Subcutaneous abdominal adipose tissue (tissue), 5 donors: ENCODE results near the gene EPC2.

Source experiments
- H3K27ac ChIP-seq: one replicate; pipeline ENCODE4 v1.7.0; 2013; ENCODE audit warnings: low read depth, mild to moderate bottlenecking, inconsistent platforms, low read length, moderate library complexity
- H3K27me3 ChIP-seq, 5 donors: one replicate each; pipeline ENCODE4 v1.7.0; 2013; ENCODE audit warnings: low read length in 5 of 5, inconsistent platforms in 1 of 5; ENCODE audit not compliant: control insufficient read depth in 5 of 5, insufficient read depth in 4 of 5
- H3K36me3 ChIP-seq, 5 donors: one replicate each; pipeline ENCODE4 v1.7.0; 2013; ENCODE audit warnings: low read length in 5 of 5; ENCODE audit not compliant: control insufficient read depth in 5 of 5, insufficient read depth in 5 of 5
- H3K4me1 ChIP-seq, 5 donors: one replicate each; pipeline ENCODE4 v1.7.0; 2013; ENCODE audit warnings: low read length in 5 of 5, mild to moderate bottlenecking in 3 of 5, moderate library complexity in 1 of 5; ENCODE audit not compliant: control insufficient read depth in 5 of 5, insufficient read depth in 5 of 5
- H3K4me3 ChIP-seq, 5 donors: one replicate each; pipeline ENCODE4 v1.7.0; 2013; ENCODE audit warnings: low read length in 5 of 5, low read depth in 1 of 5
- H3K9ac ChIP-seq, 5 donors: one replicate each; pipeline ENCODE4 v1.7.0; 2013; ENCODE audit warnings: low read length in 5 of 5, mild to moderate bottlenecking in 4 of 5, moderate library complexity in 3 of 5
- H3K9me3 ChIP-seq, 5 donors: one replicate each; pipeline ENCODE4 v1.7.0; 2013; ENCODE audit warnings: low read length in 5 of 5; ENCODE audit not compliant: control insufficient read depth in 5 of 5
- donor health status: healthy.
- donor health status: healthy.
- donor health status: healthy.
- donor health status: healthy.
- donor health status: healthy.

EPC2 gene

DNA sequence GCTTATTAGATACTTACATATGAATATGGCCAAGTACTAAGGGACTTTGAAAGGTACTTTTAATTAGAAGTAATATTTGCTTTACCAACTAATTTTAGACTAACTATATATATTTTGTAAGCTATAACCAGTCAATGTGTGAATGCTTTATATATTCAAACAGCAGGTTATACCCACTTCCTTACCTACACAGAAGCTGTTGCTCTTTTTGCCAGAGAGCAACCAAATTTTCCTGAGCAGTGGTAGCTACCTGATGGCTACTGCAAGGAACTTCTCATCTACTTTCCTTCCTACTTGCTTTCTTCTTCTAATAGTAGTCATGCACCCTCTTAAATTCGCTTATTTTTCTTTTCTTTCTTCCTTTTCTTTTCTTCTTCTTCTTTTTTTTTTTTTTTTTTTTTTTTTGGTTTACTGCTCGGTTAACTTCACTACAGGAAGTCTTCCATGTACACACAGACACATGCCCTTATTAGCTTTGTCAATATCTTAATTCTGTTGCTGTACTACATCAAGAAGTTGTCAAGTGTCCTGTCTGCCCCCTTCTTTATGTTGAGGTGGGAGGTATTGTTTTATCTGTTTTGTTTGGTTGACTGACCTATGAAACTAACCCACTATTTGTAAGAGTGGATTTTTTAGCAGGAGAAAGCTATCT lies 95.0 kb downstream of the EPC2 start:
- no peak overlapping the region for H3K9ac ChIP-seq
- H3K27me3 ChIP-seq: no peaks in the 10 kb centered on the region
- no peaks in the 10 kb centered on the region for H3K9me3 ChIP-seq
- H3K4me1 ChIP-seq: no peaks in the 10 kb centered on the region
- H3K36me3 ChIP-seq: no peaks in the 10 kb centered on the region
- H3K27ac ChIP-seq: no peak overlapping the region
- H3K4me3 ChIP-seq: no peak overlapping the region

DNA sequence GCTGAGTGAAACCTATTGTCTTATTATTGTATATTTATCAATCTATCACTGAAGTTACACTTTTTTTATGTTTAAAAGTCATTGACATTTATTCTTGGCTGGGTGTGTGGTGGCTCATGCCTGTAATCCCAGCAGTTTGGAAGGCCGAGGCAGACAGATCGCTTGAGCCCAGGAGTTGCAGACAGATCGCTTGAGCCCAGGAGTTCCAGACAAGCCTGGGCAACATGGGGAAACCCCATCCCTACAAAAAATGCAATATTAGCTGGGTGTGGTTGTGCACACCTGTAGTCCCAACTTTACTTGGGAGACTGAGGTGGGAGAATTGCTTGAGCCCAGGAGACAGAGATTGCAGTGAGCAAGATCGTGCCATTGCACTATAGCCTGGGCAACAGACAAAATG lies 97.8 kb downstream of the EPC2 start:
- Histone ChIP-seq H3K4me3 (no peak overlapping the region), H3K9me3 (no peaks in the 10 kb centered on the region), H3K27me3 (no peaks in the 10 kb centered on the region), H3K4me1 (no peaks in the 10 kb centered on the region), H3K27ac (no peak overlapping the region), H3K9ac (no peak overlapping the region), H3K36me3 (peaks cover 0 to 2% (median 0%) of the 10 kb centered on the region in 5 donors)

DNA sequence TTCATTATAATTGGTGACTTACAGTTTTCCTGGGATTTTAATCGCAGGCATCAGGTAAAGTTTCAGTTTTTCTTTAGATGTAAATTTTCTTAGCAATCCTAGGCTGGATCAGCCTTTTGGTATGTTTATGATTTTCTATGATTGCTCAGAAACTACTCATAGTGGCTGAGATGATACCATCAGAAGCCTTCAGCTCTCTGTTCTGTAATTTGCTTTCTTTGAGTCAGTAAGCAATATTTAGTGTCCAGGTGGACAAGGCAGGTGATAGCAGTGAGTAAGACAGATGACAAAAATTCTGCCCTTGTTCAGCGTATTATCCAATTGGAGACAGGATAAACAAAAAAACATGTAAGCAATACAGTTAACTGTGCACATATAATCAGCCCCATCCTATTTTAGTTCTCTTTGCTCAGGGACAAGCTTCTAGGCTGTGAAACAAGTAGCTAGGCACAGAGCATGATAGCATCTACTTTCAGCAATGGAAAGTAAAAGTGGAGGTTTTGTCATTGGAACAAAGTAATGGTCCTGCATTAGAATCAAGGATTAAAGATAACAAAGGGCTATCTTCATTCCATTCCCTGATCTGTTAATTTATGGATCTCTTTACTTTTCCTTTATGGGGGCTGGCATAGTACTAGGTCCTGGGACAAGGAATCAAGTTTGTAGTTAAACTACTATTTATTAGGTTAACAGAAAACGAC lies 100.8 kb downstream of the EPC2 start:
- no peaks in the 10 kb centered on the region for H3K9me3 ChIP-seq
- H3K9ac ChIP-seq: no peak overlapping the region
- no peak overlapping the region for H3K4me3 ChIP-seq
- H3K27me3 ChIP-seq: no peaks in the 10 kb centered on the region
- H3K4me1 ChIP-seq: no peaks in the 10 kb centered on the region
- peaks cover 0 to 4% (median 0%) of the 10 kb centered on the region in 5 donors for H3K36me3 ChIP-seq
- H3K27ac ChIP-seq: no peak overlapping the region

DNA sequence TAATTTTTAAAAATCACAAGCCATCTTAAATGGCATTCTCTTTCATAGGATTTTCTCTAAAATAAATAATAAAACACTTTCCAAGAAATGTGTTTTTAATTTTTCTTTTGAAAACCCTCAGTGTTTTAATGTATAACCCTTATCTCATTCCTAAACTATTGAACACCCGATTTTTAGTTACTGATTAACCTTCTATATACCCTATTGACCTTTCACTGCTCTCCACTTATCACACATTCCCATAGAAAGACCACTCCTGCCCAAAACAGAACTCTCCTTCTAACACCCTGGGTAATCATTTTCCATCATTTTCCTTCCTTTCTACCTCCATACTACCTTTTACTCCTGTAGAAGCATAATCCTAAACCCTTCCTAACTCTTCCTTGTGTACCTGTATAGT lies 102.4 kb downstream of the EPC2 start:
- Histone ChIP-seq H3K36me3 (peaks cover 0 to 4% (median 0%) of the 10 kb centered on the region in 5 donors), H3K27me3 (no peaks in the 10 kb centered on the region)

DNA sequence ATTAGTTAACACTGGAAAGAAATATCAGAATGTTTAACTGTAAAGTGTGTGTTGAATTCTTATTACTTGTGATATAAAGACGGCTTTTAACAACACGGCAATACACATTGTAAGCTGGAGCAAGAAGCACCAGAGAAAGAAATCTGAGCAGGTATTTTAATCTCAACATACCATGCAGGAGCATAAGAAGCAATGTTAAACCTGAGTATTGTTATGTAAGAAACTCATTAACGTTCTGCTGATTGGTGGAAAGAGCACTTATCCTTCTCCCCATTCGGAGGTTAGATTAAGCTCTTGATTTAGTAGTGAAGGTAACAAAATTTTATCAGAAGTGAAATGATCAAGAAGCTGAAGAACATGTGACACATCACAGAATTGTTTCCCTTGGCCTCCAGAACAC lies 107.4 kb downstream of the EPC2 start:
- Histone ChIP-seq H3K9me3 (no peaks in the 10 kb centered on the region), H3K4me1 (no peaks in the 10 kb centered on the region)

More for the DNA sequence above, 102.4 kb downstream of the EPC2 start:
- Histone ChIP-seq H3K9ac (no peak overlapping the region), H3K9me3 (no peaks in the 10 kb centered on the region), H3K4me1 (no peaks in the 10 kb centered on the region), H3K4me3 (no peak overlapping the region), H3K27ac (no peak overlapping the region)

DNA sequence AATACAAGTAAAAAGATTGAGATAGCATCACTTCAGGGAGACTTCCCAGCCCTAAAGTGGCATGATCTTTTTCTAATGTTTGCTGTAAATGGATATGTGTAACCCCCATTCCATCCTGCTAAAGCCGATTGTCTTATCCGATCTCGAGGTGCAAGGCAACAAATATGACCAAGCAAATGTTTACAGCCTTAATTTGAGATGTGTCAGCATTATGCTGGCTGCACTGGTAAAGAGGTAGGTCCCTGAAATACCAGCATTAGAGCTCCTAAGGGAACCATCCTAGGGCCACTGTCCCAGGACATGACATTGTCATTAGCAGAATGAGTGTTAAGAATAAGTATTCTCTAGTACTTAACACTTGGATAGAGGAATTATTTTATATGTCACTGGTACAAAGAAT lies 108.4 kb downstream of the EPC2 start:
- Histone ChIP-seq H3K27ac (no peak overlapping the region), H3K36me3 (peaks cover 0 to 16% (median 10%) of the 10 kb centered on the region in 5 donors), H3K4me3 (no peak overlapping the region), H3K9me3 (no peaks in the 10 kb centered on the region), H3K9ac (no peak overlapping the region), H3K27me3 (no peaks in the 10 kb centered on the region), H3K4me1 (no peaks in the 10 kb centered on the region)

More for the DNA sequence above, 107.4 kb downstream of the EPC2 start:
- Histone ChIP-seq H3K36me3 (peaks cover 0 to 20% (median 10%) of the 10 kb centered on the region in 5 donors), H3K9ac (no peak overlapping the region), H3K4me3 (no peak overlapping the region), H3K27ac (no peak overlapping the region), H3K27me3 (no peaks in the 10 kb centered on the region)

DNA sequence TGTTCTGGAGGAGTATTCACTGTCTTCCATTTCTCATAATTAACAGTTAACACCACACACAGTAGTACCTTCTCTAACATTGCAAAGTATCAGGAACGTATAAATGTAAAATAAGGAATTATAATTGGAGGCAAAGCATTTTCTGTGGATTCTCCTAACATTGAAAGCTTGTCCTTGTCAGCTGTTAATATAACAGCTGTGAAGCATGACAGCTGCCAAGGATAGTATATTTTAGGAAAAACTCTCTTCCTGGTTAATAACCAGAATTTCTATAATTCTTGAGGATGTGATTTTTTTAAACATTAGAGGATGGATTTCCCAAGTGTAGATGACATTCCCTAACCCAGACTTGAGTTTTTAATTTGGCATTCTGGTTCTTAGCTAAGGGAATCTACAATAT lies 110.3 kb downstream of the EPC2 start:
- no peak overlapping the region for H3K27ac ChIP-seq
- H3K27me3 ChIP-seq: no peaks in the 10 kb centered on the region
- H3K9me3 ChIP-seq: no peaks in the 10 kb centered on the region
- no peak overlapping the region for H3K9ac ChIP-seq
- H3K36me3 ChIP-seq: peaks cover 0 to 16% (median 10%) of the 10 kb centered on the region in 5 donors
- no peaks in the 10 kb centered on the region for H3K4me1 ChIP-seq
- no peak overlapping the region for H3K4me3 ChIP-seq

DNA sequence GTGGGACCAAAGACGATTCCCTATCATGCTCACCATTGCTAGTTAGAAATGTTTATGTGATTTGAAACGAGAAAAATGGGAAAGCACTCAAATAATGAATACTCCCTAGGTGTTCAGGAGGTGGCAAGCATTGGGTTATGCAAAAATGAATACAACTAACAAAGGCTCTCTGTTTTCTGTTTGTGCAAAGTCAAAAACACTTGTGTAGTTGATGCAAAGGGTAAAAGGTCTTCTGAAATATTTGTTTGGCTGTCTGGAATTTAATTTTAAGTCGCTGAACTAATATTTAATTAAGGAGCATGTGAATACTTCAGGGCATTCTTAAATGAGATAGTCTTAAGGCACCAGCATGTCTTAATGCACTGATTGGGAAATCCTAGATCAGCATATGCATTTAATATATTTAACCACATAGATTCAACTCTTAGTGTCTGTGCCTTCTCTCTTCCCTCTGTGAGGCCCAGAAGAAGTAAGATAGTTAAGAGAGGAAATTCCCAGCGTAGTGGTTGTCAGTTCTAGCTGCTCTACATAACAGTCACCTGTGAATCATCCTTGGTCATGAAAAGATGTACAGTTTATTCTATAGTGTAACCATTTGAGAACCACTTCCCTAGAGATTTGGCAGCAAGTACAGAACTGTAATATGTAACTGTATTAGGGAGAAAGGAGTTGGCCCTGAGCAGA lies 111.9 kb downstream of the EPC2 start:
- Histone ChIP-seq H3K9ac (no peak overlapping the region), H3K4me1 (no peaks in the 10 kb centered on the region), H3K36me3 (peaks cover 0 to 16% (median 10%) of the 10 kb centered on the region in 5 donors), H3K9me3 (no peaks in the 10 kb centered on the region), H3K27me3 (no peaks in the 10 kb centered on the region), H3K4me3 (no peak overlapping the region), H3K27ac (no peak overlapping the region)

DNA sequence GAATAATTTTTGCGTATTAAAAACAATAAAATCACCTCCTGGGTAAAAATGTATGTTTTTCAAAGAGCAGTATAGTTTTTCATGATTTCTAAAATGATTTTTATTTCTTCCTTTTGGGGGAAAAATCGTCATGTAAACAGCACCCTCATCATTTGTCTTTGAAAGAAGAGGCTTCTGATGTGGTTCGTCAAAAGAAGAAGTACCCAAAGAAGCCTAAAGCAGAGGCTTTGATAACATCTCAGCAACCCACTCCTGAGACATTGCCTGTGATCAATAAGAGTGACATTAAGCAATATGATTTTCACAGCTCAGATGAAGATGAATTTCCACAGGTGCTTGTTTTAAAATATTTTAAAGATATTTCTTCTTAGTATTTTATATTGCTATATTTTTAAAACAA lies 120.3 kb downstream of the EPC2 start:
- no peaks in the 10 kb centered on the region for H3K9me3 ChIP-seq
- H3K36me3 ChIP-seq: peaks cover 9 to 31% (median 15%) of the 10 kb centered on the region in 5 donors
- H3K4me1 ChIP-seq: no peaks in the 10 kb centered on the region
- no peaks in the 10 kb centered on the region for H3K27me3 ChIP-seq
- H3K9ac ChIP-seq: no peak overlapping the region
- H3K4me3 ChIP-seq: no peak overlapping the region
- no peak overlapping the region for H3K27ac ChIP-seq

DNA sequence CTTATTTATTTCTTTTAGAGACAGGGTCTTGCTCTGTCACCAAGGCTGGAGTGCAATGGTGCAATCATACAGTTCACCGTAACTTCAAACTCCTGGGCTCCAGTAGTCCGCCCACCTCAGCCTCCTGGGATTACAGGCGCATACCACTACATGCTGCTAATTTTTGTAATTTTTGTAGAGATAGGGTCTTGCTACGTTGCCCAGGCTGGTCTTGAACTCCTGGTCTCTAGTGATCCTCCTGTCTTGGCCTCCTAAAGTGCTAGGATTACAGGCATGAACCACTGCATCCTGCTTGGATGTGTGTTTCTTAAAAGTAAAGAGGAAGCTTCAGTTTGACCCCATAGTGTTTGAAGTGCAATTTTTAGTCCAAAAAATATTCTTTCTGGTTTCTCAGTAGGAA lies 125.5 kb downstream of the EPC2 start:
- Histone ChIP-seq H3K36me3 (peaks cover 23 to 39% (median 31%) of the 10 kb centered on the region in 5 donors), H3K27me3 (no peaks in the 10 kb centered on the region), H3K9me3 (no peaks in the 10 kb centered on the region), H3K4me1 (peaks cover 0 to 4% (median 0%) of the 10 kb centered on the region in 5 donors), H3K9ac (no peak overlapping the region), H3K27ac (no peak overlapping the region), H3K4me3 (no peak overlapping the region)
